ENCODE measurements around the gene NDUFAF2. TPM values are rescaled to one million over a fixed set of nuclear protein-coding genes. Genes with fewer than 3 reads are reported as not detected.

The NDUFAF2 gene
- total and polyA plus RNA-seq, 4 donors = 12.2 to 68.8 (median 29.8) TPM

- DNase-seq = peak; percentile 29 to 70 (median 56)
- H3K9me3 ChIP-seq (ENCODE audit: control insufficient read depth in 4 of 4, insufficient read depth in 3 of 4, low read length in 3 of 4) = no peaks in the 10 kb centered on the region
- H3K27ac ChIP-seq (ENCODE audit: low read depth in 1 of 2, low read length in 1 of 2) = no peak overlapping the region
- peaks cover 0 to 7% (median 2%) of the 10 kb centered on the region in 5 donors for H3K4me1 ChIP-seq (ENCODE audit: control insufficient read depth in 5 of 5, insufficient read depth in 5 of 5, low read length in 5 of 5)
- H3K9ac ChIP-seq (ENCODE audit: insufficient read depth in 1 of 2, low read length in 2 of 2) = no peak overlapping the region
- H3K27me3 ChIP-seq (ENCODE audit: control insufficient read depth in 3 of 3, insufficient read depth in 3 of 3, low read length in 2 of 3) = no peaks in the 10 kb centered on the region
- no peak for ATAC-seq (ENCODE audit: insufficient read depth, low FRiP score)
- H3K36me3 ChIP-seq (ENCODE audit: control insufficient read depth in 4 of 4, insufficient read depth in 4 of 4, low read length in 4 of 4) = no peaks in the 10 kb centered on the region
- TF ChIP-seq CTCF (IDR thresholded peaks at IDR 0.05; ENCODE audit: control extremely low read depth, extremely low read depth) = no peak
- 52 to 59% methylated on average over 4 of the region's 4 CpGs for WGBS, 2 donors
- no peak overlapping the region for H3K4me3 ChIP-seq
Measured at GRCh38 chr5:61167382-61167781, 222.4 kb downstream of the NDUFAF2 start.

- TF ChIP-seq CTCF (IDR thresholded peaks at IDR 0.05; ENCODE audit: control extremely low read depth, extremely low read depth) = no peak
- DNase-seq (no peak), ATAC-seq (ENCODE audit: insufficient read depth, low FRiP score) (no peak)
- Histone ChIP-seq H3K4me3 (no peak overlapping the region), H3K9ac (ENCODE audit: insufficient read depth in 1 of 2, low read length in 2 of 2) (no peak overlapping the region), H3K9me3 (ENCODE audit: control insufficient read depth in 4 of 4, insufficient read depth in 3 of 4, low read length in 3 of 4) (no peaks in the 10 kb centered on the region), H3K36me3 (ENCODE audit: control insufficient read depth in 4 of 4, insufficient read depth in 4 of 4, low read length in 4 of 4) (no peaks in the 10 kb centered on the region), H3K27ac (ENCODE audit: low read depth in 1 of 2, low read length in 1 of 2) (no peak overlapping the region), H3K4me1 (ENCODE audit: control insufficient read depth in 5 of 5, insufficient read depth in 5 of 5, low read length in 5 of 5) (peaks cover 0 to 3% (median 0%) of the 10 kb centered on the region in 5 donors), H3K27me3 (ENCODE audit: control insufficient read depth in 3 of 3, insufficient read depth in 3 of 3, low read length in 2 of 3) (no peaks in the 10 kb centered on the region)
- WGBS, 2 donors = 92 to 98% methylated on average over 8 of the region's 8 CpGs
Measured at GRCh38 chr5:61168951-61169350, 223.9 kb downstream of the NDUFAF2 start.

- no peak overlapping the region for H3K27ac ChIP-seq (ENCODE audit: low read depth in 1 of 2, low read length in 1 of 2)
- H3K27me3 ChIP-seq (ENCODE audit: control insufficient read depth in 3 of 3, insufficient read depth in 3 of 3, low read length in 2 of 3) = no peaks in the 10 kb centered on the region
- no peaks in the 10 kb centered on the region for H3K36me3 ChIP-seq (ENCODE audit: control insufficient read depth in 4 of 4, insufficient read depth in 4 of 4, low read length in 4 of 4)
- ATAC-seq (ENCODE audit: insufficient read depth, low FRiP score) (no peak), DNase-seq (no peak)
- H3K9me3 ChIP-seq (ENCODE audit: control insufficient read depth in 4 of 4, insufficient read depth in 3 of 4, low read length in 3 of 4) = no peaks in the 10 kb centered on the region
- 94 to 95% methylated on average over 1 of the region's 1 CpG for WGBS, 2 donors
- H3K4me1 ChIP-seq (ENCODE audit: control insufficient read depth in 5 of 5, insufficient read depth in 5 of 5, low read length in 5 of 5) = no peaks in the 10 kb centered on the region
- no peak for TF ChIP-seq CTCF (IDR thresholded peaks at IDR 0.05; ENCODE audit: control extremely low read depth, extremely low read depth)
- no peak overlapping the region for H3K4me3 ChIP-seq
- no peak overlapping the region for H3K9ac ChIP-seq (ENCODE audit: insufficient read depth in 1 of 2, low read length in 2 of 2)
Measured at GRCh38 chr5:61171479-61171878, 226.5 kb downstream of the NDUFAF2 start.

GRCh38 chr5:61176631-61177030 is 231.6 kb downstream of the NDUFAF2 start:
- no peaks in the 10 kb centered on the region for H3K9me3 ChIP-seq (ENCODE audit: control insufficient read depth in 4 of 4, insufficient read depth in 3 of 4, low read length in 3 of 4)
- ATAC-seq (ENCODE audit: insufficient read depth, low FRiP score) (no peak), DNase-seq (no peak)
- peaks cover 0 to 1% (median 0%) of the 10 kb centered on the region in 5 donors for H3K4me1 ChIP-seq (ENCODE audit: control insufficient read depth in 5 of 5, insufficient read depth in 5 of 5, low read length in 5 of 5)
- TF ChIP-seq CTCF (IDR thresholded peaks at IDR 0.05; ENCODE audit: control extremely low read depth, extremely low read depth) = no peak
- no peak overlapping the region for H3K27ac ChIP-seq (ENCODE audit: low read depth in 1 of 2, low read length in 1 of 2)
- no peak overlapping the region for H3K9ac ChIP-seq (ENCODE audit: insufficient read depth in 1 of 2, low read length in 2 of 2)
- no peak overlapping the region for H3K4me3 ChIP-seq
- 83 to 85% methylated on average over 3 of the region's 3 CpGs for WGBS, 2 donors
- H3K27me3 ChIP-seq (ENCODE audit: control insufficient read depth in 3 of 3, insufficient read depth in 3 of 3, low read length in 2 of 3) = no peaks in the 10 kb centered on the region
- H3K36me3 ChIP-seq (ENCODE audit: control insufficient read depth in 4 of 4, insufficient read depth in 4 of 4, low read length in 4 of 4) = no peaks in the 10 kb centered on the region

Measured in lung (tissue), 12 donors.